Kidney epithelial cell (primary cell): ENCODE data around the gene WDR45. TPM values are rescaled to one million over a fixed set of nuclear protein-coding genes. Genes with fewer than 3 reads are reported as not detected.

ENCODE experiments used
- DNase-seq: peaks from one replicate; pipeline ENCODE4 v3.0.0-alpha.2; 2010; ENCODE audit warnings: low read depth
- H3K27me3 ChIP-seq: 2 replicates; pipeline ENCODE4 v1.6.0; 2011; ENCODE audit warnings: low read length; ENCODE audit not compliant: control insufficient read depth, insufficient read depth
- H3K36me3 ChIP-seq: 2 replicates; pipeline ENCODE4 v1.5.1; 2011; ENCODE audit warnings: low read length; ENCODE audit not compliant: control insufficient read depth, insufficient read depth
- H3K4me3 ChIP-seq: 2 replicates; pipeline ENCODE4 v1.5.1; 2011; ENCODE audit warnings: low read depth, mild to moderate bottlenecking, control low read depth, low read length
- total RNA-seq: library from RNA; depleted of rRNA; stranded (reverse); fragments of >200 nt; gene quantifications from 2 replicates; pipeline ENCODE4 v1.2.3, GENCODE V29; 2015
- TF ChIP-seq, protein P1 (sequence below): IDR thresholded peaks from 2 replicates; pipeline ENCODE4 v1.5.1; 2011; ENCODE audit warnings: mild to moderate bottlenecking, moderate library complexity, low read length, control low read depth, inconsistent platforms; ENCODE audit not compliant: insufficient read depth, poor library complexity, severe bottlenecking

Gene WDR45
- total RNA-seq, 1 donor from 2014 or later, result 117 TPM

DNA sequence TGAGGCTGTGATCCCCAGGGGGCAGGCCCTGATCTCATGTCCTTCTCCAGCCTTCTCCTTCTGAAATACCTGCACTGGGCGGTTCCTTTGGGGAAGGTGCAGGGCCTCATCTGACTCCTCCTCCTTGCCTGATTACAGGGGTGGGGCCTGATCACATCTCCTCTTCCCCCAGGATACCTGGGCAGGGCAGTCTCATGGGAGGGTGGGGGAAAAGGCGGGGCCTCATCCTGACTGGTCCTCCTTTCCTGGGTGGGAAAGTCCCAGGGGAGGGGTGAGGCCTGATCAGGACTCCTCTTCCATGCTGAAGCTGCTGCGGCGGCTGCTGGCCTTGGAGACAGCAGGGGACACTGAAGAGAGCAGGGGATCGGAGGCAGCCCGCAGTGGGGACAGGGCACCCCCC is 49.8 kb downstream of the WDR45 start:
- TF ChIP-seq, protein P1, sequence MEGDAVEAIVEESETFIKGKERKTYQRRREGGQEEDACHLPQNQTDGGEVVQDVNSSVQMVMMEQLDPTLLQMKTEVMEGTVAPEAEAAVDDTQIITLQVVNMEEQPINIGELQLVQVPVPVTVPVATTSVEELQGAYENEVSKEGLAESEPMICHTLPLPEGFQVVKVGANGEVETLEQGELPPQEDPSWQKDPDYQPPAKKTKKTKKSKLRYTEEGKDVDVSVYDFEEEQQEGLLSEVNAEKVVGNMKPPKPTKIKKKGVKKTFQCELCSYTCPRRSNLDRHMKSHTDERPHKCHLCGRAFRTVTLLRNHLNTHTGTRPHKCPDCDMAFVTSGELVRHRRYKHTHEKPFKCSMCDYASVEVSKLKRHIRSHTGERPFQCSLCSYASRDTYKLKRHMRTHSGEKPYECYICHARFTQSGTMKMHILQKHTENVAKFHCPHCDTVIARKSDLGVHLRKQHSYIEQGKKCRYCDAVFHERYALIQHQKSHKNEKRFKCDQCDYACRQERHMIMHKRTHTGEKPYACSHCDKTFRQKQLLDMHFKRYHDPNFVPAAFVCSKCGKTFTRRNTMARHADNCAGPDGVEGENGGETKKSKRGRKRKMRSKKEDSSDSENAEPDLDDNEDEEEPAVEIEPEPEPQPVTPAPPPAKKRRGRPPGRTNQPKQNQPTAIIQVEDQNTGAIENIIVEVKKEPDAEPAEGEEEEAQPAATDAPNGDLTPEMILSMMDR, result no peak
- no peak for DNase-seq
- H3K27me3 ChIP-seq, result no peaks in the 10 kb centered on the region
- no peak overlapping the region for H3K4me3 ChIP-seq
- H3K36me3 ChIP-seq, result no peaks in the 10 kb centered on the region

Other genes starting within 250 kb of the WDR45 start
- gene PCSK1N, start 244.3 kb downstream of the WDR45 start, total RNA-seq, result 42.5 and 66.6 TPM in 2 replicates
- 89.4 and 100 TPM in 2 replicates for gene TIMM17B, start 182.1 kb downstream of the WDR45 start, total RNA-seq
- gene PQBP1, start 182.0 kb downstream of the WDR45 start, total RNA-seq, result 73.2 and 92.5 TPM in 2 replicates
- gene SLC35A2, start 168.2 kb downstream of the WDR45 start, total RNA-seq, result 34.3 and 40.9 TPM in 2 replicates
- gene PIM2, start 160.9 kb downstream of the WDR45 start, total RNA-seq, result 6.8 and 7.9 TPM in 2 replicates
- gene OTUD5, start 122.3 kb downstream of the WDR45 start, total RNA-seq, result 51.7 and 56.0 TPM in 2 replicates
- gene KCND1, start 108.0 kb downstream of the WDR45 start, total RNA-seq, result 0.67 and 1.6 TPM in 2 replicates
- gene GRIPAP1, start 77.6 kb downstream of the WDR45 start, total RNA-seq, result 25.8 and 31.1 TPM in 2 replicates
- gene TFE3, start 36.5 kb downstream of the WDR45 start, total RNA-seq, result 55.6 and 63.3 TPM in 2 replicates
- 5.5 and 6.4 TPM in 2 replicates for gene CCDC120, start 20.9 kb downstream of the WDR45 start, total RNA-seq
- gene PRAF2, start 5.9 kb downstream of the WDR45 start, total RNA-seq, result 16.8 and 18.1 TPM in 2 replicates
- 26.4 and 35.0 TPM in 2 replicates for gene GPKOW, start 43.8 kb upstream of the WDR45 start, total RNA-seq
- gene MAGIX, start 82.9 kb upstream of the WDR45 start, total RNA-seq, result 2.9 and 5.1 TPM in 2 replicates
- 82.6 and 118 TPM in 2 replicates for gene PLP2, start 92.0 kb upstream of the WDR45 start, total RNA-seq
- 12.7 and 17.7 TPM in 2 replicates for gene PRICKLE3, start 106.5 kb upstream of the WDR45 start, total RNA-seq
- gene SYP, start 120.3 kb upstream of the WDR45 start, total RNA-seq, result 0.27 and 1.0 TPM in 2 replicates
- not detected in 2 replicates for gene CACNA1F, start 153.5 kb upstream of the WDR45 start, total RNA-seq
- gene CCDC22, start 155.6 kb upstream of the WDR45 start, total RNA-seq, result 30.8 and 32.5 TPM in 2 replicates
- gene FOXP3, start 184.8 kb upstream of the WDR45 start, total RNA-seq, result 0.41 and 0.71 TPM in 2 replicates
- gene PPP1R3F, start 189.9 kb upstream of the WDR45 start, total RNA-seq, result 4.3 and 6.5 TPM in 2 replicates
- not detected in 2 replicates for gene GAGE10, start 223.8 kb upstream of the WDR45 start, total RNA-seq
- not detected in 2 replicates for gene GAGE12J, start 242.2 kb upstream of the WDR45 start, total RNA-seq